Ectodermal cell (in vitro differentiated cells): ENCODE data around the gene IP6K2.
A peak's percentile ranks its signal among the peaks of the same experiment; 100 is the strongest.

Source experiments
- H3K27ac ChIP-seq: 2 replicates; pipeline ENCODE4 v1.7.0; 2013; ENCODE audit warnings: mild to moderate bottlenecking, low read depth, low read length; ENCODE audit not compliant: insufficient read depth, poor library complexity, severe bottlenecking
- H3K27me3 ChIP-seq: 2 replicates; pipeline ENCODE4 v1.7.0; 2013; ENCODE audit warnings: mild to moderate bottlenecking, low read length; ENCODE audit not compliant: insufficient read depth, control insufficient read depth, poor library complexity, severe bottlenecking
- H3K36me3 ChIP-seq: one replicate; pipeline ENCODE4 v1.7.0; 2013; ENCODE audit warnings: low read length; ENCODE audit not compliant: control insufficient read depth, insufficient read depth
- H3K4me1 ChIP-seq: one replicate; pipeline ENCODE4 v1.7.0; 2013; ENCODE audit warnings: low read length; ENCODE audit not compliant: control insufficient read depth, insufficient read depth
- H3K4me3 ChIP-seq: 2 replicates; pipeline ENCODE4 v1.7.0; 2013; ENCODE audit warnings: low read depth, low read length, control low read depth; ENCODE audit not compliant: insufficient read depth
- H3K9me3 ChIP-seq: 2 replicates; pipeline ENCODE4 v1.7.0; 2013; ENCODE audit warnings: mild to moderate bottlenecking, low read length, moderate library complexity; ENCODE audit not compliant: control insufficient read depth
- WGBS, 2 experiments: methylation state at CpG; one replicate each; pipeline ENCODE4 v1.1.7; 2013; ENCODE audit warnings: missing lambda C conversion rate in 2 of 2; 5-methylcytosine and 5-hydroxymethylcytosine counted together

The IP6K2 gene

DNA sequence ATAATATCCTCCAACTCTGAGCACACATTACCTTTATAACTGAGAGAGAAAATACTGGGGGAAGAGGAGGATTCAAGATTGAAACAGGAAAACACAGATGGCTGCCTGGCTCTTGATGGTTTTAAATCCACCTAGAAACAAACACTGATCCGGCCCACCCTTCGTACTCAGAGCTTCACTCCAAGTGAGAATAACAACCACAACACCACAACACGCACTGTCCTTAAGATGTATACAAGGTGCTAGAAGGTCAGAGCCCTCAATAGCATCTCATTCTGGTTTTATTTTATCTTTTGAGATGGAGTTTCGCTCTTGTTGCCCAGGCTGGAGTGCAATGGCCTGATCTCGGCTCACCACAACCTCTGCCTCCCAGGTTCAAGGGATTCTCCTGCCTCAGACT, 9.9 kb downstream of the IP6K2 start:
- Histone ChIP-seq H3K27ac (no peak overlapping the region), H3K4me3 (no peak overlapping the region), H3K36me3 (peaks cover 38% of the 10 kb centered on the region), H3K9me3 (no peaks in the 10 kb centered on the region), H3K27me3 (no peaks in the 10 kb centered on the region), H3K4me1 (no peaks in the 10 kb centered on the region)
- 90 to 95% methylated on average over 5 of the region's 5 CpGs for WGBS, 2 experiments

DNA sequence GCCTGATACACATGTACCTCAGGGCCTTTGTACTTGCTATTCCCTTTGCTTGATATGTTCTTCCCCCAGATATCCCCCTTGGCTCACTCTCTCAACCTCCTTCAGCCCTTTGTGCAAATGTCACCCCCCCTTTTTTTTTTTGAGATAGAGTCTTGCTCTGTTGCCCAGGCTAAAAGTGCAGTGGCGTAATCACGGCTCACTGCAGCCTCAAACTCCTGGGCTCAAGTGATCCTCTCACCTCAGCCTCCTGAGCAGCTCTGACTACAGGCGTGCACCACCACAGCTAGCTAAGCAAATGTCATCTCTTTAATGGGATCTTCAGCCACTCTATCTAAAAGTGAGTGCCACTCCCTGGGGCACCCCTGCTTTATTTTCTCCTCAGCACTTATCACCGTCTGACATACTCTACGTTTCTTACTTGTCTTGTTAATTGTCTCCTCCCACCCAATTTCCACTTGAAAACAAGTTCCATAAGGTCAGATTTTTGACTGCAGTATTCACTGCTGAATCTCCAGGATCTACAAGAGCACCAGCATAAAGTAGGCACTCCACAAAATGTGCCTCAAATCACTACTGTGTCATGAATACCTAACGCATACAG, 14.6 kb downstream of the IP6K2 start:
- no peaks in the 10 kb centered on the region for H3K9me3 ChIP-seq
- H3K27me3 ChIP-seq, result no peaks in the 10 kb centered on the region
- peaks cover 45% of the 10 kb centered on the region for H3K36me3 ChIP-seq
- no peaks in the 10 kb centered on the region for H3K4me1 ChIP-seq
- no peak overlapping the region for H3K27ac ChIP-seq
- H3K4me3 ChIP-seq, result no peak overlapping the region
- WGBS, 2 experiments, result 87 to 90% methylated on average over 6 of the region's 6 CpGs

DNA sequence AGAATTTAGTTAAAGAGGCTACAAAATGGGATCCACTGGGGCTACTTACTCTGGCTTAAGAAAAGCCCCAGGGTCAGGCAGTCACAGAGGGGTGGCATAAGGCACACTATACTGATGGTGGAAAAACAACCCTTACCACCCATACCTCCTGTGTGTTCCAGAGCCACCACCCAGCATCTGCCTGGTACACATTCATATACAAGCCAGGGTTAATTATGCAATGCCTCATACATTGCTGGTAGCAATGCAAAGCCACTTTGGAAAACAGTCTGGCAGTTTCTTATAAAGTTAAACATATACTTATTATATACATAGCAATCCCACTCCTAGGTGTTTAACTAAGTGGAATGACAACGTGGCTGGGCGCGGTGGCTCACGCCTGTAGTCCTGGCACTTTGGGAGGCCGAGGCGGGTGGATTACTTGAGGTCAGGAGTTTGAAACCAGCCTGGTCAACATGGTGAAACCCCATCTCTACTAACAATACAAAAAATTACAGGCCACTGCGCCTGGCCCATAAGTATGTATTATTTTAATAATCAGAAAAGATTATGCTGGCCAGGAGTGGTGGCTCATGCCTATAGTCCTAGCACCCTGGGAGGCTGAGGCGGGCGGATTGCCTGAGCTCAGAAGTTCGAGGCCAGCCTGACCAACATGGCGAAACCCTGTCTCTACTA, 16.2 kb downstream of the IP6K2 start:
- H3K27me3 ChIP-seq, result no peaks in the 10 kb centered on the region
- H3K4me3 ChIP-seq, result no peak overlapping the region
- peaks cover 40% of the 10 kb centered on the region for H3K36me3 ChIP-seq
- H3K4me1 ChIP-seq, result no peaks in the 10 kb centered on the region
- WGBS, 2 experiments, result 92 to 95% methylated on average over 10 to 11 of the region's 11 CpGs
- no peaks in the 10 kb centered on the region for H3K9me3 ChIP-seq
- H3K27ac ChIP-seq, result no peak overlapping the region

DNA sequence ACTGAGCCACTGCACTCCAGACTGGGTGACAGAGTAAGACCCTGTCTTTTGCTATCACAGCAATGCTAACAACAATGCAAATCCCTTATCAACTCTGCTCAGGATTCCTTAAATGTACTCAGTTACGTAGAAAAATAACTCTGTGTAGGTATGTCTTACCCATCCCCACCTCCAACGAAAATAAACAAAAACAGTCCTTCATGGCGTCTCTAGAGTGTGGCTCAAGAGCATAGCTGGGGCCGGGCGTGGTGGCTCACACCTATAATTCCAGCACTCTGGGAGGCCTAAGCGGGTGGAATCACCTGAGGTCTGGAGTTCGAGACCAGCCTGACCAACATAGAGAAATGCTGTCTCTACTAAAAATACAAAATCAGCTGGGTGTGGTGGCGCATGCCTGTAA, 18.1 kb downstream of the IP6K2 start:
- Histone ChIP-seq H3K9me3 (no peaks in the 10 kb centered on the region), H3K36me3 (peaks cover 37% of the 10 kb centered on the region), H3K4me3 (no peak overlapping the region), H3K4me1 (peaks cover 11% of the 10 kb centered on the region), H3K27me3 (no peaks in the 10 kb centered on the region), H3K27ac (no peak overlapping the region)
- WGBS, 2 experiments, result 94 to 95% methylated on average over 8 of the region's 8 CpGs

DNA sequence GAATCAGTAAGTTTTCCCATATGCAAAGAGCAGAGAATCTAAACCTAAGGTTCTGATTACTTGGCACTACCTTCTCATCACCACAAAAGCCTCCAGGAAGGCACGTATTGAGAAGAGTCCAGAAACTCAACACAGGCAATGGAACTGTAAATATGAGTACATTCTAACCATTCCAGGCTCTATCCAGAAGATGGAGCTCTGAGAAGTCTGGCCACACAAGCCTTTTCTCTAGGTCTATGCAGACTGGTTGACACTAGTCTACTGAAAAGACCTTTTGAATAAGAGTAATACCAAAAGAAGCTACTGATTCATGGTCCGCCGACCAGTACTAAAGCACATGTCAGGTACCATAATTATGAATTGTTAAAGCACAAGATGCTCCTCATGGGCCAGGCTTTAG, 19.1 kb downstream of the IP6K2 start:
- WGBS, 2 experiments, result 89 to 96% methylated on average over 3 of the region's 3 CpGs
- Histone ChIP-seq H3K9me3 (no peaks in the 10 kb centered on the region), H3K36me3 (peaks cover 45% of the 10 kb centered on the region), H3K27ac (no peak overlapping the region), H3K4me1 (peaks cover 11% of the 10 kb centered on the region), H3K27me3 (no peaks in the 10 kb centered on the region), H3K4me3 (no peak overlapping the region)

DNA sequence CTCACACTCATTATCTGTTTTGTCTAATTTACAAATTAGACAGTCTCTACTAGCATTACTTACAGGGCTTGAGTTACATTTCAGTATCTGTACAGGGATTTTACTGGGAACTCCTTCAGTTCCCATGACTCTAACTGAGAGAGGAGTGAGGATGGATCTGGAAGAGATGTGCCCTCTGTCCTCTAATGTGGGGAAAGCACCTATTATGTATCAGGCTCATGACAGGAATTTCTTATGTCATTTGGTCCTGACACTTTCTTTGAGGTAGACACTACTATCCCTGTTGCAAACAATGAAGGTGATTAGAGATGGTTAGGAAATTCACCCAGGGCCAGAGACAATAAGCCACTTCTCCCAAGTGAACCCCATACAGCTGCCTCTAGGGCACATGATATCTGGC, 20.4 kb downstream of the IP6K2 start:
- H3K27ac ChIP-seq, result peak overlapping the region; percentile 36
- H3K9me3 ChIP-seq, result no peaks in the 10 kb centered on the region
- H3K4me1 ChIP-seq, result peaks cover 11% of the 10 kb centered on the region
- peaks cover 46% of the 10 kb centered on the region for H3K36me3 ChIP-seq
- H3K27me3 ChIP-seq, result no peaks in the 10 kb centered on the region
- H3K4me3 ChIP-seq, result no peak overlapping the region

DNA sequence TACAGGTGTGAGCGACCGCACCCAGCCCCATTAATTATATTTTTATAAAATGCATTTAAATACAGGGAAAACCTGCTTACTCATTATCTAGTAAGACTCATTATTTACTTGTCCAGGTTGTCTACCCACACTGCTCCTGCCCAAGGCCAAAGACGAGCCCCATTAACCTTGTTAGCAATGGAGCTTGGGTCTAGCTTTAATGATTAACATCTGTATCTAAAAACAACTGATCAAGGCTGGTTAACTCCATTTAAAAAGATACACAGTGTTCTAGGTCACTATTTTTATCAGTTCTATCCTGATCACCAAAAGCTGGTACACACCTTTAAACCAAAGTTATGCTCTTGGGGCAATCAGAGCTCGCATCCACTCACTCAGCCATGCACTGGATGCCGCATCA, 20.9 kb downstream of the IP6K2 start:
- Histone ChIP-seq H3K4me3 (no peak overlapping the region), H3K27ac (peak overlapping the region; percentile 36), H3K27me3 (no peaks in the 10 kb centered on the region), H3K36me3 (peaks cover 50% of the 10 kb centered on the region), H3K9me3 (no peaks in the 10 kb centered on the region), H3K4me1 (peaks cover 11% of the 10 kb centered on the region)
- 96 to 99% methylated on average over 4 to 5 of the region's 5 CpGs for WGBS, 2 experiments

DNA sequence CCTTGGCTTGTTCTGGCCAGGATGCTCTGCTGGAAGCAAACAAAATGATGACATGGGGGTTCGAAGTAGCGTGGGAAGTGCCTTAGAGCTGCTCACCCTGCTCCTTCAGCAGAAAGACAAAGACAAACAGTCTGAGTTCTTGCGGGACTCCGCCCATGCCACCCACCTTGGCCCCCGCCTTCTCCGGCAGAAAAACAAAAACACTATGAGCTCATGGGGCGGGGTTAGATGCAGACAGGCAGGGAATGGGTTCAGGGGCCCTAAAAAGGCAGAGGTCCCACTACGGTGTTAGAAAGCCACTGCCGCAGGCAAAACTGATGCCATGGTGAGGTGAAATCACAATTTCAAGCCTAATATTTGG, 21.6 kb downstream of the IP6K2 start:
- WGBS, 2 experiments, result 24 to 36% methylated on average over 9 of the region's 9 CpGs
- Histone ChIP-seq H3K4me3 (no peak overlapping the region), H3K4me1 (peaks cover 11% of the 10 kb centered on the region), H3K27ac (peak overlapping the region; percentile 92), H3K9me3 (no peaks in the 10 kb centered on the region), H3K36me3 (peaks cover 48% of the 10 kb centered on the region), H3K27me3 (no peaks in the 10 kb centered on the region)

DNA sequence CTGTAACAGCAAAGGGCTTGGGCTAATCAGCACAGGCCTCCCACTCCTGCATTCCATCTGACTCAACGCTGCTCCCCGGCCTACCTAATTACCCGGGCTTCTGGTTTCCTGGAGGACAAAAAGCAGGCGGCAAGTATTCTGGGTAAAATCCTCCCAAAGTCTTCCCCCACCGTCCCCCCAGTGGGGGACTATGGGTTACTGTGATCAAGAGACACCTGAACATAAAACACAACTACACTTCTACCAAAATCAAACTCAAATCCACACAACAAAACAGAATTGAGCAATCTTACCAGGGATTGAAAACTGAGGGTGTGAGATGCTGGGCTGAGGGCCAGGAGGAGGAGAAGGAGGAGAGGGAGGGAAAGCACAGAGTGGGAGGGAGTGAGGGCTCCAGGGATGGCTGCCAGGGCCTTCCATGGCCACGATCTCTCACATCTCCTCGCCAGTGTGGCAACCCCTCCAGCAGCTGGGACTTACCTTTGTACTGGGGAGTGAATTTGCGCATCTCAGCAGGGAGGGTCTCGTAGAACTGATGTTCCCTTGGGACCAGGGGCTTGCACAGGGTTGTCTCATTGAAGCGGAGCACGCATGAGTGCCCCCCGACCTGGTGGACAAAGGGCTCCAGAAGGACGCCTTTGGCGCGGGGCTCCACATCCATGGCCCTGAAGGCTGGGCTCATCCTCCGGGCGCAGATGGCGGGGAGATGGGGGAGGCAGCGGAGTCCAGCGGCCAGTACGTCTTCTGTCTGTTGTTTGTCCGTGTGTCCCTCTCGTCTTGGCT, 22.2 kb downstream of the IP6K2 start:
- 76 to 80% methylated on average over 23 of the region's 23 CpGs for WGBS, 2 experiments
- peaks cover 44% of the 10 kb centered on the region for H3K36me3 ChIP-seq
- no peaks in the 10 kb centered on the region for H3K9me3 ChIP-seq
- no peaks in the 10 kb centered on the region for H3K27me3 ChIP-seq
- H3K27ac ChIP-seq, result peak overlapping the region; percentile 92
- H3K4me1 ChIP-seq, result peaks cover 11% of the 10 kb centered on the region
- H3K4me3 ChIP-seq, result no peak overlapping the region

DNA sequence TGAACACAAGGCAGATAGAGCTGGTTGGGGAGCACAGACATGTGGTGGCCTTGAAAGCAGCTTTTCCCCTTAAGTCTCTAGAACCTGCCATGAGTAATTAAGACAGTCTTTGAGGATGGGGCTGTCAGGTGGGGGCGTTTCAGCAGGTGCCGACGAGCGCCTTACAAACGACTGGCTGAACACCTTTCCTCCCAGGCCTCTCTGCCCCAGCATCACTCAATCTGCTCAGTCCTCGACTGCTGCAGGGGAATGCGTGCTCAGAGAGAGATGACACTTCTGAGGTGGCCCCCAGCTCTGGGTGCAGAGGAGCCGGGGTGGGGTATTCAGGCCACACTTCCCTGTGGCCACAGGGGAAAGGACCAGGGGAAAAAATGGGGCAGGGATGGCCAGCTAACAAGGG, 23.2 kb downstream of the IP6K2 start:
- Histone ChIP-seq H3K27me3 (no peaks in the 10 kb centered on the region), H3K36me3 (peaks cover 45% of the 10 kb centered on the region), H3K4me3 (no peak overlapping the region), H3K4me1 (peaks cover 11% of the 10 kb centered on the region), H3K27ac (no peak overlapping the region), H3K9me3 (no peaks in the 10 kb centered on the region)
- WGBS, 2 experiments, result 91 to 96% methylated on average over 8 of the region's 8 CpGs
